Esophagus muscularis mucosa (tissue), 4 donors: ENCODE results near the gene BRAT1. TPM values are rescaled to one million over a fixed set of nuclear protein-coding genes. Genes with fewer than 3 reads are reported as not detected.

Source experiments
- DNase-seq: peaks from one replicate; pipeline ENCODE4 v3.0.0-alpha.2; 2017; ENCODE audit errors: extremely low spot score
- H3K27ac ChIP-seq, 4 donors: fragments of 200-600 bp; sonication (generic); replicated peaks in 1 of 4; 1 replicate in 3 of 4; 2 replicates in 1 of 4; pipeline ENCODE4 v1.5.1; 2016 to 2019; ENCODE audit warnings: mild to moderate bottlenecking in 1 of 4
- H3K27me3 ChIP-seq, 4 donors: fragments of 200-600 bp; sonication (generic); one replicate each; pipeline versions ENCODE4 v1.5.1 to v1.6.0; 2016 to 2019
- H3K36me3 ChIP-seq, 4 donors: fragments of 200-600 bp; sonication (generic); one replicate each; pipeline ENCODE4 v1.5.1; 2016 to 2019
- H3K4me1 ChIP-seq, 4 donors: fragments of 200-600 bp; sonication (generic); one replicate each; pipeline ENCODE4 v1.5.1; 2016 to 2019
- H3K4me3 ChIP-seq, 4 donors: fragments of 200-600 bp; sonication (generic); 1 replicate in 2 of 4; 2 replicates in 2 of 4; pipeline ENCODE4 v1.5.1; 2016 to 2019; ENCODE audit warnings: mild to moderate bottlenecking in 4 of 4, moderate library complexity in 1 of 4
- H3K9me3 ChIP-seq, 4 donors: fragments of 200-600 bp; sonication (generic); 1 replicate in 3 of 4; 2 replicates in 1 of 4; pipeline ENCODE4 v1.5.1; 2016 to 2019
- EP300 ChIP-seq: sonication (generic); formaldehyde crosslinking; IDR thresholded peaks from one replicate; pipeline ENCODE4 v1.6.1; 2017; ENCODE audit warnings: antibody characterized with exemption
- POLR2A ChIP-seq: fragments of 450-650 bp; IDR thresholded peaks from one replicate; pipeline ENCODE4 v1.6.1; 2017; ENCODE audit warnings: antibody characterized with exemption, moderate library complexity, mild to moderate bottlenecking, low read depth
- POLR2AphosphoS5 ChIP-seq, 2 donors: sonication (generic); formaldehyde crosslinking; IDR thresholded peaks; one replicate each; pipeline ENCODE4 v1.6.1; 2017; ENCODE audit warnings: antibody characterized with exemption in 2 of 2
- WGBS: methylation state at CpG from one replicate; pipeline ENCODE4 v1.1.5; 2018; 5-methylcytosine and 5-hydroxymethylcytosine counted together
- intact Hi-C: fragments of 100-400 bp; cut with DNase I; formaldehyde crosslinking; loops from one replicate; pipeline ENCODE4 v1.15.1; 2023
- total RNA-seq, 4 donors: library from RNA; depleted of rRNA; stranded (reverse); fragments of >200 nt; gene quantifications; one replicate each; pipeline versions ENCODE4 v1.1.0 to v1.2.1, GENCODE V29; 2016
- TF ChIP-seq, protein P1 (sequence below), 3 experiments: fragments of 200-600 bp in 2 of 3; fragments of 450-650 bp in 1 of 3; sonication (generic) in 2 of 3; IDR thresholded peaks; one replicate each; pipeline ENCODE4 v1.5.1; 2017 to 2019; ENCODE audit warnings: antibody characterized with exemption in 3 of 3, mild to moderate bottlenecking in 2 of 3, moderate library complexity in 1 of 3

BRAT1 gene
- total RNA-seq, 4 donors from 2014 or later: 22.0 to 43.8 (median 32.7) TPM

DNA sequence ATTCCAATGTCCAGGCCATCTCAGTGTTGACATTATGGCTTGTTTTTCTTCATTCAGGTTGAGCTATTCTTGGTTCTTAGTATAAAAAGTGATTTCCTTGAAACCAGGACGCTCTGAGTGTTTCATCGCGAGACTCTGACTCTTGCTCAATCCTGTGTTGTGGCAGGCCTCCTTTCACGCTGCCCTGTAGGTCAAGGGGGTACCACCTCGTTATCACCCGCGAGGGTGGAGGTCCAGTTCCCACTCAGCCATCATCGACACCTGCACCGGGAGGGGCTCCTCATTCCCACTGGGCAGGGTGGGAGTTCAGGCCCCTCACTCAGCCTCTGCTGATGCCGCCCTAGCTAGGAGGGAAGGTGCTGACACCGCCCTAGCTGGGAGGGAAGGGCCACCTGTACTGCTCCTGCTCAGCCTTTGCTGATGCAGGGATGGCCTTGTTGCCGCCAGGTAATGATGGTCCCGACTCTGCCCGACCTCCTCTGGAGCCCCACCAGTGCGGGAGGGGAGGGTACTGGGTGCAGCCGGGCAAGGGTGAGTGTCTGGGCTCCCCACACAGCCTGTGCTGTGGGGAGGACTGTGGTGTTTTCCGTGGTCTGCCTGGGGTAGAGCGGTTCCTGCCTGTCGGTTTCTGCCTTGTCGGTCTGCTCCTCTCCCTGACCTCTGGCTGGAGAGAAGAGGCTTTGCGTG is 19.9 kb upstream of the BRAT1 start:
- Histone ChIP-seq H3K27me3 (no peaks in the 10 kb centered on the region), H3K4me3 (no peak overlapping the region), H3K4me1 (no peaks in the 10 kb centered on the region), H3K36me3 (peaks cover 22 to 66% (median 57%) of the 10 kb centered on the region in 4 donors), H3K9me3 (no peaks in the 10 kb centered on the region), H3K27ac (no peak overlapping the region)
- TF ChIP-seq, protein P1, sequence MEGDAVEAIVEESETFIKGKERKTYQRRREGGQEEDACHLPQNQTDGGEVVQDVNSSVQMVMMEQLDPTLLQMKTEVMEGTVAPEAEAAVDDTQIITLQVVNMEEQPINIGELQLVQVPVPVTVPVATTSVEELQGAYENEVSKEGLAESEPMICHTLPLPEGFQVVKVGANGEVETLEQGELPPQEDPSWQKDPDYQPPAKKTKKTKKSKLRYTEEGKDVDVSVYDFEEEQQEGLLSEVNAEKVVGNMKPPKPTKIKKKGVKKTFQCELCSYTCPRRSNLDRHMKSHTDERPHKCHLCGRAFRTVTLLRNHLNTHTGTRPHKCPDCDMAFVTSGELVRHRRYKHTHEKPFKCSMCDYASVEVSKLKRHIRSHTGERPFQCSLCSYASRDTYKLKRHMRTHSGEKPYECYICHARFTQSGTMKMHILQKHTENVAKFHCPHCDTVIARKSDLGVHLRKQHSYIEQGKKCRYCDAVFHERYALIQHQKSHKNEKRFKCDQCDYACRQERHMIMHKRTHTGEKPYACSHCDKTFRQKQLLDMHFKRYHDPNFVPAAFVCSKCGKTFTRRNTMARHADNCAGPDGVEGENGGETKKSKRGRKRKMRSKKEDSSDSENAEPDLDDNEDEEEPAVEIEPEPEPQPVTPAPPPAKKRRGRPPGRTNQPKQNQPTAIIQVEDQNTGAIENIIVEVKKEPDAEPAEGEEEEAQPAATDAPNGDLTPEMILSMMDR (IDR thresholded peaks at IDR 0.05): no peak
- TF ChIP-seq POLR2A (no peak), POLR2AphosphoS5 (IDR thresholded peaks at IDR 0.05) (no peak), EP300 (no peak)
- intact Hi-C loops: no loop called here
- 76% methylated on average over 13 of the region's 21 CpGs for whole genome bisulfite sequencing
- no peak for DNase-seq

DNA sequence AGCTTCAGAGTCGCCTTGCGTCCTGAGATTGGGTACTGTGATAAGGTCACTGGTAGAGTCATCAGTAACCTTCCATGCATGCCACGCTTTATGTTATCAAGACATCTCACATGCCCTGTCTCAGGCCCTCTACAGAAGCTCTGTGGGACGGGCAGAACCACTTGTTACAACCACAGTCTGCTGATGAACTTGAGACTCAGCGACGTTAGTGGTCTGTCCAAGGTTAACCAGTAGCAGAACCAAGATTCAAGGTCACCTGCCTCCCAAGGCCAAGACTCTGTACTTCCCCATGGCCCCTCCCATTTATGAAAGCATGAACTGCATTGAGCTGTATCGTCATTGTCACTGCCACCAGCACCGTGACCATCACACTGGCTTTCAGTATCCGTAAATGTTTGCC is 18.4 kb upstream of the BRAT1 start:
- Histone ChIP-seq H3K27me3 (no peaks in the 10 kb centered on the region), H3K4me1 (no peaks in the 10 kb centered on the region), H3K9me3 (no peaks in the 10 kb centered on the region), H3K36me3 (peaks cover 14 to 55% (median 49%) of the 10 kb centered on the region in 4 donors), H3K27ac (no peak overlapping the region), H3K4me3 (no peak overlapping the region)
- no peak for TF ChIP-seq POLR2AphosphoS5 (IDR thresholded peaks at IDR 0.05)
- TF ChIP-seq, protein P1 (IDR thresholded peaks at IDR 0.05): no peak
- TF ChIP-seq POLR2A: no peak
- TF ChIP-seq EP300: no peak
- no peak for DNase-seq
- intact Hi-C loops: no loop called here
- WGBS: 92% methylated on average over 9 of the region's 9 CpGs

DNA sequence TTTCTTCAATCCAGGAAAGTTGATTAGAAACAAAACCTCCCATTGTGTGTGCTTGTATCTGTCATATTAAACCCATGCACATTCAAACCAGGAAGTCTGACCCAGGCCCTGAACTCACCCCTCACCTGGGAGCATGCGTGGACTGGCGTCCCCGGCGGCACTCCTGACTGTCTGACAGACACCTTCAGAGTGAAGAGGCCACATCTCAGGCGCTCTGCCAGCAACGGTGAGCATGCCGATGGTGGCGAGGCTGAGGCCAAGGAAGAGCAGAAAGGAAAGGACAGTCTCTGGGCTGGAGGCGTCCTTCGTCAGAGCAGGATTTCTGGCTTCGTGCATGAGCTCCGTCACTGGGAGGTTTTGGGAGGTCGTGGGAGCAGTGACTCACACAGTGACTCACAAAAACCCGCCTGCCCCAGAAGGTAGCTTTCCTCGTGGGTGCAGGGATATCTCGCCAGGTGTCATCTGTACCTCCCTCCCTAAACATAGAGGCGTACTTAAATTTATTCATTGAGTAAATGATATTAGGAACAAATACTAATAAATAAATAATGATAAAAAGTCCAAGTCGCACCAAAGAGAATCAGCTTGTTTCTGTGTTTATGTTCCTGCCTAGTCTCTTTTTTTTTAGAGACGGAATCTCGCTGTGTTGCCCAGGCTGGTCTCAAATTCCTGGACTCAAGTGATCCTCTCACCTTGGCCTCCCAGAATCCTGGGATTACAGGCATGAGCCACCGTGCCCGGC is 16.9 kb upstream of the BRAT1 start:
- no peaks in the 10 kb centered on the region for H3K27me3 ChIP-seq
- H3K4me3 ChIP-seq: no peak overlapping the region
- intact Hi-C loops: no loop called here
- no peak overlapping the region for H3K27ac ChIP-seq
- WGBS: 79% methylated on average over 22 of the region's 22 CpGs
- H3K9me3 ChIP-seq: no peaks in the 10 kb centered on the region
- H3K36me3 ChIP-seq: peaks cover 5 to 48% (median 44%) of the 10 kb centered on the region in 4 donors
- TF ChIP-seq, protein P1 (IDR thresholded peaks at IDR 0.05): no peak
- TF ChIP-seq POLR2A: no peak
- TF ChIP-seq POLR2AphosphoS5 (IDR thresholded peaks at IDR 0.05): no peak
- no peak for DNase-seq
- H3K4me1 ChIP-seq: peaks cover 0 to 12% (median 7%) of the 10 kb centered on the region in 4 donors

DNA sequence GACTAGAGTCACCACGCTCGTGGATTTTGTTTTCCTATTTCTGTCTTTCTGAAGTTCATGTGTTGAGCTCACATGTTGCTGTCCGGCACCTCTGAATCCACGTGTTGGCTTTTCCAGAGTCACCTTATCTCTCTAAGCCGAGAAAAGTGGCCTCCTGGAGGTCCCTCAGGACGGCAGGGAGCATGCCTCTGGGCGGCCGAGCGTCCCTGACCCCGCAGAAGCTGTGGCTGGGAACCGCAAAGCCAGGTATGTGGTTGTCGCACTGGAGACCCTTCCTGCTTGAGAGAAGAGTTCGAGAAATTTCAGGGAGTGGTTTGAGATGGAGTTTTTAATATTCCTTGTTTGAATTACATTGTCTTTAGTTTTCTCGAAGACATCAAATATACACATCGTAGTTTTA is 16.1 kb upstream of the BRAT1 start:
- TF ChIP-seq EP300 (no peak), POLR2AphosphoS5 (IDR thresholded peaks at IDR 0.05) (no peak), POLR2A (no peak)
- TF ChIP-seq, protein P1 (IDR thresholded peaks at IDR 0.05): no peak
- Histone ChIP-seq H3K4me3 (no peak overlapping the region), H3K27me3 (no peaks in the 10 kb centered on the region), H3K4me1 (peaks cover 0 to 18% (median 11%) of the 10 kb centered on the region in 4 donors), H3K9me3 (no peaks in the 10 kb centered on the region), H3K27ac (no peak overlapping the region), H3K36me3 (peaks cover 5 to 48% (median 43%) of the 10 kb centered on the region in 4 donors)
- DNase-seq: no peak
- intact Hi-C loops: no loop called here
- 92% methylated on average over 15 of the region's 15 CpGs for WGBS
